ENCODE data around the gene ZRANB1. TPM values are rescaled to one million over a fixed set of nuclear protein-coding genes. Genes with fewer than 3 reads are reported as not detected.

ZRANB1 gene
- total RNA-seq, 1 donor, result 22.3 TPM

GRCh38 chr10:125013529-125013872 lies 71.6 kb downstream of the ZRANB1 start:
- H3K4me3 ChIP-seq (ENCODE audit: low read depth, low read length), result no peak overlapping the region
- DNase-seq (ENCODE audit: low read depth), result no peak
- TF ChIP-seq CTCF (IDR thresholded peaks at IDR 0.05; ENCODE audit: insufficient read depth, low read length), result no peak

- H3K4me3 ChIP-seq (ENCODE audit: low read depth, low read length), result no peak overlapping the region
- TF ChIP-seq CTCF (IDR thresholded peaks at IDR 0.05; ENCODE audit: insufficient read depth, low read length), result no peak
- no peak for DNase-seq (ENCODE audit: low read depth)
Measured at GRCh38 chr10:125014086-125014830, 72.3 kb downstream of the ZRANB1 start.

- TF ChIP-seq CTCF (IDR thresholded peaks at IDR 0.05; ENCODE audit: insufficient read depth, low read length), result no peak
- no peak for DNase-seq (ENCODE audit: low read depth)
- H3K4me3 ChIP-seq (ENCODE audit: low read depth, low read length), result no peak overlapping the region
Measured at GRCh38 chr10:125014836-125015355, 73.0 kb downstream of the ZRANB1 start.

- no peak for TF ChIP-seq CTCF (IDR thresholded peaks at IDR 0.05; ENCODE audit: insufficient read depth, low read length)
- DNase-seq (ENCODE audit: low read depth), result peak; percentile 63
- H3K4me3 ChIP-seq (ENCODE audit: low read depth, low read length), result no peak overlapping the region
Measured at GRCh38 chr10:125015356-125015944, 73.5 kb downstream of the ZRANB1 start.

- no peak for TF ChIP-seq CTCF (IDR thresholded peaks at IDR 0.05; ENCODE audit: insufficient read depth, low read length)
- no peak overlapping the region for H3K4me3 ChIP-seq (ENCODE audit: low read depth, low read length)
- DNase-seq (ENCODE audit: low read depth), result no peak
Measured at GRCh38 chr10:125016123-125016522, 74.2 kb downstream of the ZRANB1 start.

GRCh38 chr10:125016611-125017202 lies 74.8 kb downstream of the ZRANB1 start:
- peak; percentile 74 for DNase-seq (ENCODE audit: low read depth)
- no peak overlapping the region for H3K4me3 ChIP-seq (ENCODE audit: low read depth, low read length)
- no peak for TF ChIP-seq CTCF (IDR thresholded peaks at IDR 0.05; ENCODE audit: insufficient read depth, low read length)

All from fibroblast of the aortic adventitia (primary cell).